ENCODE data around the gene OR8B3.

Gene OR8B3, protein sequence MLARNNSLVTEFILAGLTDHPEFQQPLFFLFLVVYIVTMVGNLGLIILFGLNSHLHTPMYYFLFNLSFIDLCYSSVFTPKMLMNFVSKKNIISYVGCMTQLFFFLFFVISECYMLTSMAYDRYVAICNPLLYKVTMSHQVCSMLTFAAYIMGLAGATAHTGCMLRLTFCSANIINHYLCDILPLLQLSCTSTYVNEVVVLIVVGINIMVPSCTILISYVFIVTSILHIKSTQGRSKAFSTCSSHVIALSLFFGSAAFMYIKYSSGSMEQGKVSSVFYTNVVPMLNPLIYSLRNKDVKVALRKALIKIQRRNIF

DNA sequence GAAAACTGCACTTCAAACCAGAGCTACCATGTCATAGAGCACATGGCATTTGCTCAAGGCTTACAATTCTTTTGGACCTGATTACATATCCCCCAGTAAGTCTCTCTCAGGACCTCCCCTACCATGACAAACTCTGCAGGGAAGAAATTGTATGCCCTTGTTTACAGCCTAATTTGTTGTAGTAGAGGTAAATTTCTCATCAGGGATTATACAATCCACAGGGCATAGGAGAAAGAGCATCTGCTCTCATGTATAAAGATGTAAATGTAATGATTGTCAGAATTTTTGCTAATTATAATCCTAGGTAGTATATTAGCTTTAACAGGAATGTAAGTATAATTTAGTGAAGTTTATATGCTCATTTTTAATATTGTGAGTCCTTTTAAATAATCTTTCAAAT is at the start of gene OR8B3:
OR8B3 (minus strand) TSS at position 101 of the 400 bp plus-strand sequence. CDS start 1,673 bp downstream, outside the sequence.
- no peaks in the 10 kb centered on the region for H3K27me3 ChIP-seq (ENCODE audit: control insufficient read depth in 2 of 2, insufficient read depth in 2 of 2, low read length in 2 of 2)
- no peak within 1 kb of the TSS for H3K9ac ChIP-seq (ENCODE audit: low read depth in 1 of 2, low read length in 2 of 2)
- no peaks in the 10 kb centered on the region for H3K4me1 ChIP-seq (ENCODE audit: control insufficient read depth in 2 of 2, insufficient read depth in 2 of 2, low read length in 2 of 2)

DNA sequence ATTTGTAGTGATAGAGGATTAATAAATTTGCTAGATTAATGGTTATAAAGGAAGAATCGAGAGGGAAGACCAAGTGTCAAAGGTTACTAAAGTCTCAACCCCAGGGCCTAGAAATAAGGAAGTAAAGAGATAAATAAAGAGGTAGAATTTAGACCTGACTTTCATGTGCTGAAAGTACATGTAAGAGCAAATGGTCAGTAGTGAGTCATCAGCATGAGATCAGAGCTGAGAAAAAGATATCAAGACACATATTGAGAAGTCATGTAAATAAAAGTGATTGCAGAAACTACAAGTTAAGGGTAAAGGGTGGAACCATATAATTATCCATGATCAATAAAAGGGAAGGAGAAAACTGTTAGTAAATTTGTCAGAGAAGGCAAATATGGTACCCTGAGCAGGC is 48.1 kb upstream of the OR8B3 start:
- Histone ChIP-seq H3K27me3 (ENCODE audit: control insufficient read depth in 2 of 2, insufficient read depth in 2 of 2, low read length in 2 of 2) (no peaks in the 10 kb centered on the region), H3K4me1 (ENCODE audit: control insufficient read depth in 2 of 2, insufficient read depth in 2 of 2, low read length in 2 of 2) (no peaks in the 10 kb centered on the region), H3K27ac (ENCODE audit: low read depth in 2 of 2, low read length in 2 of 2) (no peak overlapping the region), H3K9me3 (ENCODE audit: control insufficient read depth in 2 of 2, low read length in 2 of 2) (no peaks in the 10 kb centered on the region), H3K9ac (ENCODE audit: low read depth in 1 of 2, low read length in 2 of 2) (no peak overlapping the region), H3K4me3 (ENCODE audit: low read length in 2 of 2) (no peak overlapping the region), H3K36me3 (ENCODE audit: control insufficient read depth in 2 of 2, insufficient read depth in 2 of 2, low read length in 2 of 2) (no peaks in the 10 kb centered on the region)

More for the DNA sequence above, at the start of gene OR8B3:
- Histone ChIP-seq H3K27ac (ENCODE audit: low read depth in 2 of 2, low read length in 2 of 2) (no peak within 1 kb of the TSS), H3K9me3 (ENCODE audit: control insufficient read depth in 2 of 2, low read length in 2 of 2) (no peaks in the 10 kb centered on the region), H3K36me3 (ENCODE audit: control insufficient read depth in 2 of 2, insufficient read depth in 2 of 2, low read length in 2 of 2) (no peaks in the 10 kb centered on the region), H3K4me3 (ENCODE audit: low read length in 2 of 2) (no peak within 1 kb of the TSS)

DNA sequence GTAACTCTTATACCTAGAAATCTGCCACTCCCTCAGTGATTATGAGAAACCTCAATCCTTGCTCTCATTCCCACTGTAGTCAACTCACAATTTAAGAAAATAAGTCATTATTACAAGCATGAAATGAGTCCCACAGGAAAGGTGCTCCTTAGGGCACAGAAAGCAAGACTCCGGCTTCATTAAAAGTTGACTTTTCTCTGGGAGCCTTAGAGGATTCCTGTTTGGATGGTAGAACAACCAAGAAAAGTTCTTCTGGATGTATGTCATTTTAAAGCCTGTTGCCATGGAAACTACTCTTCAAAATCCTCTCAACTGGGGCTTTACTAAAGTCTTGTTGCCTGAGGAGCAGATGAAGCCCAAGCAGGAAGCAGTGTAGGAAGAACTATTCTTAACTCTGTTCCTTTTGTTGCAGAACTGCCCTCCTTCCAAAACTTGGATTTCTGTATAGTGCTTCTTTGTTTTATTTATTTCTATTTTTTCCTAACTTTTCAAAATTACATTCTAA is 46.9 kb upstream of the OR8B3 start, which contains the start of gene OR8B8:
OR8B8 (minus strand) TSS at position 51 of the 505 bp plus-strand sequence. CDS start 4,611 bp downstream, outside the sequence.
- H3K9ac ChIP-seq (ENCODE audit: low read depth in 1 of 2, low read length in 2 of 2): no peak within 1 kb of the TSS
- H3K27ac ChIP-seq (ENCODE audit: low read depth in 2 of 2, low read length in 2 of 2): no peak within 1 kb of the TSS
- no peak within 1 kb of the TSS for H3K4me3 ChIP-seq (ENCODE audit: low read length in 2 of 2)
- no peaks in the 10 kb centered on the region for H3K4me1 ChIP-seq (ENCODE audit: control insufficient read depth in 2 of 2, insufficient read depth in 2 of 2, low read length in 2 of 2)
- H3K27me3 ChIP-seq (ENCODE audit: control insufficient read depth in 2 of 2, insufficient read depth in 2 of 2, low read length in 2 of 2): no peaks in the 10 kb centered on the region
- no peaks in the 10 kb centered on the region for H3K9me3 ChIP-seq (ENCODE audit: control insufficient read depth in 2 of 2, low read length in 2 of 2)
- H3K36me3 ChIP-seq (ENCODE audit: control insufficient read depth in 2 of 2, insufficient read depth in 2 of 2, low read length in 2 of 2): no peaks in the 10 kb centered on the region

DNA sequence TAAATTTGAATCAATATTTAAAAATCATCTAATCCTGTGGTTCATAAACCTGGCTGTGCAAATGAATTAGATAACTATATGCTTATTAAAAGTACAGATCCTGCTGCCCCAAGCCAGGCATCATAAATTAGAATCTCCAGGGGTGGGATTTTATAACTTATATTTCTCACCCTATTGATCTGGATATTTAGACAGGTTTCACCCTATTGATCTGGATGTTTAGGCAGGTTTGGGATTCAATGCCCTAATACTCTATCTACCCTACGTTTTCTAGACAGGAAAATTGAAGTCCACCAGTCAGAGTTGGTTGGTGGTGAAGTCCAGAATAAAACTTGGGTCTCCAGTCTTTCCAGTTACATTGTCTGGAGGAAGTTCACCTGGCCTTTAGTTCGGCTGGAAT is 44.0 kb upstream of the OR8B3 start:
- Histone ChIP-seq H3K27ac (ENCODE audit: low read depth in 2 of 2, low read length in 2 of 2) (no peak overlapping the region), H3K4me1 (ENCODE audit: control insufficient read depth in 2 of 2, insufficient read depth in 2 of 2, low read length in 2 of 2) (no peaks in the 10 kb centered on the region), H3K27me3 (ENCODE audit: control insufficient read depth in 2 of 2, insufficient read depth in 2 of 2, low read length in 2 of 2) (no peaks in the 10 kb centered on the region), H3K36me3 (ENCODE audit: control insufficient read depth in 2 of 2, insufficient read depth in 2 of 2, low read length in 2 of 2) (no peaks in the 10 kb centered on the region), H3K9me3 (ENCODE audit: control insufficient read depth in 2 of 2, low read length in 2 of 2) (no peaks in the 10 kb centered on the region), H3K9ac (ENCODE audit: low read depth in 1 of 2, low read length in 2 of 2) (no peak overlapping the region), H3K4me3 (ENCODE audit: low read length in 2 of 2) (no peak overlapping the region)

DNA sequence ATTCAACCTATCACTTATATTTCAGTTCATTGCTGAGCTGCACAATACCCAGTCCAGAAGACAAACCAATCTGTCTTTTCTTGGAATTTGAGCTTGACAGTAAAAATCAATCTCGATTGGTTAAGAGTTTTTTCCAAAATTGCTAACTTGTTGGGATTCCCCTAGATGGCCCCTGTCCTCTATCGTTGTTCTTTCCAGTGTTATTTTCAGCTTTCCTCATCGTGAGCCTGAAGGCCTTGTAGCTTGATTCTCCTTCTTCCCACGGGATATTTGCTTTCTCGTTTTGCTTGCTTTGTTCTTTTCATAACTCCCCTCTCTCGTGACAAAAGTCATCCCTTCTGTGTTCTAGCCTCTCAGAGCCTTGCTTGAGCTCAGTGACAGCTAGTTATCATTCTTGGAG is 43.6 kb upstream of the OR8B3 start:
- no peak overlapping the region for H3K27ac ChIP-seq (ENCODE audit: low read depth in 2 of 2, low read length in 2 of 2)
- H3K9ac ChIP-seq (ENCODE audit: low read depth in 1 of 2, low read length in 2 of 2): no peak overlapping the region
- H3K4me3 ChIP-seq (ENCODE audit: low read length in 2 of 2): no peak overlapping the region
- H3K4me1 ChIP-seq (ENCODE audit: control insufficient read depth in 2 of 2, insufficient read depth in 2 of 2, low read length in 2 of 2): no peaks in the 10 kb centered on the region
- no peaks in the 10 kb centered on the region for H3K36me3 ChIP-seq (ENCODE audit: control insufficient read depth in 2 of 2, insufficient read depth in 2 of 2, low read length in 2 of 2)
- no peaks in the 10 kb centered on the region for H3K9me3 ChIP-seq (ENCODE audit: control insufficient read depth in 2 of 2, low read length in 2 of 2)
- H3K27me3 ChIP-seq (ENCODE audit: control insufficient read depth in 2 of 2, insufficient read depth in 2 of 2, low read length in 2 of 2): no peaks in the 10 kb centered on the region

DNA sequence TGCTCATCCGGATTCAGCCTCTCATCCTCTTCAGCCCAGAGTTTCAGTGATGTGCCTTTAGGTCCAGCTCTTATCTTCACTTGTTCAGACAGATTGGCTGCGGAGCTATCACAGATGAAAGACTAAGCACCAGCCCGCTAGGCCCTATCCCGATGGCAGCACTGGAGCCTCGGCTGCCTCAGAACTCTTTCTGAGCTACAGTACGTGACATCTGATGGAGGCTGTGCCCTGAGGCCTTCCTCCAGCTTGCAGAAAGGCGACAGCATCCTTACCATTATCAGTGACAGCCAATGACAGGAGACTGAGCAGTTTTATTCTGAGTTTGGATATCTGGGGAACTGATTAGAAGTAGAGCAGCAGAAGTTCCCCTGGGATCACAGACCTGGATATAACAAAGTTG is 42.7 kb upstream of the OR8B3 start:
- Histone ChIP-seq H3K9me3 (ENCODE audit: control insufficient read depth in 2 of 2, low read length in 2 of 2) (no peaks in the 10 kb centered on the region), H3K4me3 (ENCODE audit: low read length in 2 of 2) (no peak overlapping the region), H3K27ac (ENCODE audit: low read depth in 2 of 2, low read length in 2 of 2) (no peak overlapping the region), H3K36me3 (ENCODE audit: control insufficient read depth in 2 of 2, insufficient read depth in 2 of 2, low read length in 2 of 2) (no peaks in the 10 kb centered on the region), H3K4me1 (ENCODE audit: control insufficient read depth in 2 of 2, insufficient read depth in 2 of 2, low read length in 2 of 2) (no peaks in the 10 kb centered on the region), H3K27me3 (ENCODE audit: control insufficient read depth in 2 of 2, insufficient read depth in 2 of 2, low read length in 2 of 2) (no peaks in the 10 kb centered on the region), H3K9ac (ENCODE audit: low read depth in 1 of 2, low read length in 2 of 2) (no peak overlapping the region)

DNA sequence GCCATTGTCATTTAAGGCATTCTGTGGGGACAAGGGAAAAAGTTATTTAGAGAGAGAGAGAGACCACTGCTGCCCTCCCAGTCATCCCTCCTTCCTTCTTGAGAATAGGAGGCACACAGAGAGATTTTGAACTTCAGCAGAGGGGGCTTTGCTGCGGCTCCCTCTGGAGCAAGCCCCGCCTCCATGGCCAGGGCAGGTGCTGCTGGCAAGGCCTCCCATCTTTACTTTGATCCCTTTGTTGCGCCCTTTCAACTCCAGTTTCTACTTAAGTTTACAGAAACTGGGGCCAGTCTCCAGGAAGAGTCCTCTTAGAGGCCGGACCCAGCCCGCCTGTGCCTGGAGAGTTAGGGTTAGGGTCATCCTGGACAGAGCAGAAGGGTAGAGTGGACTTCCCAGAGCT is 42.3 kb upstream of the OR8B3 start:
- Histone ChIP-seq H3K27me3 (ENCODE audit: control insufficient read depth in 2 of 2, insufficient read depth in 2 of 2, low read length in 2 of 2) (no peaks in the 10 kb centered on the region), H3K9ac (ENCODE audit: low read depth in 1 of 2, low read length in 2 of 2) (no peak overlapping the region), H3K36me3 (ENCODE audit: control insufficient read depth in 2 of 2, insufficient read depth in 2 of 2, low read length in 2 of 2) (no peaks in the 10 kb centered on the region), H3K4me3 (ENCODE audit: low read length in 2 of 2) (no peak overlapping the region), H3K9me3 (ENCODE audit: control insufficient read depth in 2 of 2, low read length in 2 of 2) (no peaks in the 10 kb centered on the region), H3K27ac (ENCODE audit: low read depth in 2 of 2, low read length in 2 of 2) (no peak overlapping the region), H3K4me1 (ENCODE audit: control insufficient read depth in 2 of 2, insufficient read depth in 2 of 2, low read length in 2 of 2) (no peaks in the 10 kb centered on the region)

DNA sequence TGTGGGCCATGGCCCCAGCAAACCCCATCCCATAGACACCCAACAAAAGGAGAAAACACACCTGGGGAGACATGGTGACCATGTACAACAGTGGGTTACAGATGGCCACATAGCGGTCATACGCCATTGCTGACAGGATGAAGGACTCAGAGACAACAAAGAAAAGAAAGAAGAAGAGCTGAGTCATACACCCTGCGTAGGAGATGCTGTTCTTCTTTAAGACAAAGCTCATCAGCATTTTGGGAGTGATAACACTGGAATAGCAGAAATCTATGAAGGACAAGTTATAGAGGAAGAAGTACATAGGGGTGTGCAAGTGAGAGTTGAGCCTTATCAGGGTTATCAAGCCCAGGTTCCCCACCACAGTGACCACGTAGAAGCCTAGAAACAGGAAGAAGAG is 41.8 kb upstream of the OR8B3 start:
- Histone ChIP-seq H3K36me3 (ENCODE audit: control insufficient read depth in 2 of 2, insufficient read depth in 2 of 2, low read length in 2 of 2) (no peaks in the 10 kb centered on the region), H3K9me3 (ENCODE audit: control insufficient read depth in 2 of 2, low read length in 2 of 2) (no peaks in the 10 kb centered on the region), H3K27ac (ENCODE audit: low read depth in 2 of 2, low read length in 2 of 2) (no peak overlapping the region), H3K4me1 (ENCODE audit: control insufficient read depth in 2 of 2, insufficient read depth in 2 of 2, low read length in 2 of 2) (no peaks in the 10 kb centered on the region), H3K9ac (ENCODE audit: low read depth in 1 of 2, low read length in 2 of 2) (no peak overlapping the region), H3K4me3 (ENCODE audit: low read length in 2 of 2) (no peak overlapping the region), H3K27me3 (ENCODE audit: control insufficient read depth in 2 of 2, insufficient read depth in 2 of 2, low read length in 2 of 2) (no peaks in the 10 kb centered on the region)

DNA sequence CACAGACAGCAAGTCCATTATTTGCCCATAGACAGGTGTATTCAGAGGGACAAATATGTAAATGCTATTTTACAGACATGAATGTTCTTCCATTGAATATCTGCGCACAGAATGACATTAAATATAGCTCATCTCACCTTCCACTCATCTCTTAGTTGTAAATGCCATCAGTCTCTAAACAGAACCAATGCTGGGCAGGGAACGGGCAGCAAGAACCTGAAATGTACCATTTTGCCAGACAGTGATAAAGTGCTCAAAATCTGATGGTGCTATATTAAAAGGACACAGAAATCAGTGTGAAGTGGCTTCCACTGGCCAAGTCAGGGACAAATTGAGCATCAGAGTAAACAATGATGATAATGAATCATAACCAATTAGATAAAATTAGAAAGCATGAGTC is 35.9 kb upstream of the OR8B3 start:
- H3K36me3 ChIP-seq (ENCODE audit: control insufficient read depth in 2 of 2, insufficient read depth in 2 of 2, low read length in 2 of 2): no peaks in the 10 kb centered on the region
- H3K9me3 ChIP-seq (ENCODE audit: control insufficient read depth in 2 of 2, low read length in 2 of 2): no peaks in the 10 kb centered on the region
- H3K27ac ChIP-seq (ENCODE audit: low read depth in 2 of 2, low read length in 2 of 2): no peak overlapping the region
- H3K9ac ChIP-seq (ENCODE audit: low read depth in 1 of 2, low read length in 2 of 2): no peak overlapping the region
- no peak overlapping the region for H3K4me3 ChIP-seq (ENCODE audit: low read length in 2 of 2)
- no peaks in the 10 kb centered on the region for H3K4me1 ChIP-seq (ENCODE audit: control insufficient read depth in 2 of 2, insufficient read depth in 2 of 2, low read length in 2 of 2)
- peaks cover 0 to 3% of the 10 kb centered on the region in 2 donors for H3K27me3 ChIP-seq (ENCODE audit: control insufficient read depth in 2 of 2, insufficient read depth in 2 of 2, low read length in 2 of 2)

DNA sequence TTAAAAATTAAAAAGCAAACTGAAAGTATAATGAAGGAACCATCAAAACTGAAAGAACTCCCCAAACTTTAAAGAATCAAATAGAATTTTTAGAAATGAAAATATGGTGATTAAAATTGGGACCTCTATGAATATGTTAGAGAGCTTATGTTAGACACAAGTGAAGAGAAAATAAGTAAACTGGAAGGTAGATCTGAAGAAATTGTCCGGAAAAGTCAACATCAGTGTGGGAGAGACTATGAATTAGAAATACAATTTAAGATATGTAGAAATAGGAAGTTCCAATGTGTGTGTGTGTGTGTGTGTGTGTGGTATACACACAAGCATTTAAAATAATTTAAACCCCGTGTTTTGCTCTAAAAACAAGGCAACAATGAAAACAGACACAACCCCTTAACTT is 30.8 kb upstream of the OR8B3 start:
- H3K4me3 ChIP-seq (ENCODE audit: low read length in 2 of 2): no peak overlapping the region
- no peak overlapping the region for H3K27ac ChIP-seq (ENCODE audit: low read depth in 2 of 2, low read length in 2 of 2)
- H3K9ac ChIP-seq (ENCODE audit: low read depth in 1 of 2, low read length in 2 of 2): no peak overlapping the region
- no peaks in the 10 kb centered on the region for H3K9me3 ChIP-seq (ENCODE audit: control insufficient read depth in 2 of 2, low read length in 2 of 2)
- no peaks in the 10 kb centered on the region for H3K4me1 ChIP-seq (ENCODE audit: control insufficient read depth in 2 of 2, insufficient read depth in 2 of 2, low read length in 2 of 2)
- peaks cover 0 to 3% of the 10 kb centered on the region in 2 donors for H3K27me3 ChIP-seq (ENCODE audit: control insufficient read depth in 2 of 2, insufficient read depth in 2 of 2, low read length in 2 of 2)
- no peaks in the 10 kb centered on the region for H3K36me3 ChIP-seq (ENCODE audit: control insufficient read depth in 2 of 2, insufficient read depth in 2 of 2, low read length in 2 of 2)

All from mucosa of rectum (tissue), 2 donors.